PC-9 (cell line): Measurements from ENCODE around the gene NOD1.

Experiments used
- EZH2 ChIP-seq: fragments of 200-600 bp; sonication (generic); IDR thresholded peaks from 2 replicates; pipeline ENCODE4 v1.8.0; 2017; ENCODE audit warnings: antibody characterized with exemption, low read depth
- TF ChIP-seq, protein P1 (sequence below): fragments of 200-600 bp; sonication (generic); conservative IDR thresholded peaks from 2 replicates; pipeline ENCODE4 v1.6.1; 2017; ENCODE audit warnings: mixed run types, antibody characterized with exemption, mild to moderate bottlenecking, moderate library complexity

- TF ChIP-seq, protein P1, sequence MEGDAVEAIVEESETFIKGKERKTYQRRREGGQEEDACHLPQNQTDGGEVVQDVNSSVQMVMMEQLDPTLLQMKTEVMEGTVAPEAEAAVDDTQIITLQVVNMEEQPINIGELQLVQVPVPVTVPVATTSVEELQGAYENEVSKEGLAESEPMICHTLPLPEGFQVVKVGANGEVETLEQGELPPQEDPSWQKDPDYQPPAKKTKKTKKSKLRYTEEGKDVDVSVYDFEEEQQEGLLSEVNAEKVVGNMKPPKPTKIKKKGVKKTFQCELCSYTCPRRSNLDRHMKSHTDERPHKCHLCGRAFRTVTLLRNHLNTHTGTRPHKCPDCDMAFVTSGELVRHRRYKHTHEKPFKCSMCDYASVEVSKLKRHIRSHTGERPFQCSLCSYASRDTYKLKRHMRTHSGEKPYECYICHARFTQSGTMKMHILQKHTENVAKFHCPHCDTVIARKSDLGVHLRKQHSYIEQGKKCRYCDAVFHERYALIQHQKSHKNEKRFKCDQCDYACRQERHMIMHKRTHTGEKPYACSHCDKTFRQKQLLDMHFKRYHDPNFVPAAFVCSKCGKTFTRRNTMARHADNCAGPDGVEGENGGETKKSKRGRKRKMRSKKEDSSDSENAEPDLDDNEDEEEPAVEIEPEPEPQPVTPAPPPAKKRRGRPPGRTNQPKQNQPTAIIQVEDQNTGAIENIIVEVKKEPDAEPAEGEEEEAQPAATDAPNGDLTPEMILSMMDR: no peak
- TF ChIP-seq EZH2: no peak
These were observed 8.8 kb upstream of the NOD1 start for GRCh38 chr7:30487371-30487770.
